Frontal cortex (tissue), 4 donors: ENCODE results near the gene CPE. TPM values are rescaled to one million over a fixed set of nuclear protein-coding genes. Genes with fewer than 3 reads are reported as not detected.

Source experiments
- DNase-seq, 2 donors: peaks; one replicate each; pipeline ENCODE4 v3.0.0; 2012; ENCODE audit warnings: low spot score in 2 of 2
- FAIRE-seq: peaks from 2 replicates; lab custom pipeline; 2012; peaks lifted over from hg19 to GRCh38; lab: Jason Lieb, UNC
- small RNA-seq: library from RNA; depleted of rRNA; stranded (forward); fragments of <200 nt; gene quantifications from one replicate; pipeline ENCODE3, GENCODE V24; 2014
- total RNA-seq: library from RNA; depleted of rRNA; stranded (reverse); fragments of >200 nt; gene quantifications from one replicate; pipeline ENCODE4 v1.2.3, GENCODE V29; 2014
- donor health status: control.
- donor health status: control.
- donor health status: control.

The CPE gene
- total RNA-seq, 1 donor from 2014 or later: 463 TPM

- FAIRE-seq (peak; percentile 91), DNase-seq (peak; percentile 24 to 30)
Observed at GRCh38 chr4:165537028-165537648, 158.3 kb downstream of the CPE start.

- no peak for DNase-seq
- FAIRE-seq: no peak
Observed at GRCh38 chr4:165539801-165540200, 161.0 kb downstream of the CPE start.

DNA sequence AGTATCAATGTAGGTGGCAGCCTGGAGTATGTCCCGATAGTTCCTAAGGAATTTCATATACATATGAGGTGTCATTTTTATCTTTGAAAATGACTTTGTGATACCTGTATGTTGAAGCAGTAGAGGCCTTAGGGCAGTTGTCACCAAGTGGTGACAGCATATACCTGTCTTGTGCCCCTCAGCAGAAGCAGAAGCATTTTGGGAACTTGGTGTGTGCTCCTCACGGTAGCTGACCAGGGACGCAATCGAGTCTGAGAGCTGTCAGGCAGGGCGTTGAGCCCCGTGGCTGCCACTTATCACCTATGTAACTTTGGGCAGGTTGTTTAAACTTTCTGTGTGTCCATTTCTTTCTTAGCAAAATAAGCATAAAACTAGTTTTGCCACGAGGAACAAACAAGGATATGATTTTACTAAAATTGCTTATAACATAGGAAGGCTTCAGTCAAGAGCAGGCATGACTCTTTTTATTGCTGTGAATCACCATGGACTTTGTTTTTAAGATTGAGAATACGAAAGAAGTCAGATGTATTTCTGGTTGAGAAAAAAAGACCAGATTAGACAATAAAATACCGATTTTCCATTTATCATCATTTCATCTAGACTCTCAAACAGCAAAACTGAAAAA, 161.5 kb downstream of the CPE start:
- DNase-seq (no peak), FAIRE-seq (no peak)

DNA sequence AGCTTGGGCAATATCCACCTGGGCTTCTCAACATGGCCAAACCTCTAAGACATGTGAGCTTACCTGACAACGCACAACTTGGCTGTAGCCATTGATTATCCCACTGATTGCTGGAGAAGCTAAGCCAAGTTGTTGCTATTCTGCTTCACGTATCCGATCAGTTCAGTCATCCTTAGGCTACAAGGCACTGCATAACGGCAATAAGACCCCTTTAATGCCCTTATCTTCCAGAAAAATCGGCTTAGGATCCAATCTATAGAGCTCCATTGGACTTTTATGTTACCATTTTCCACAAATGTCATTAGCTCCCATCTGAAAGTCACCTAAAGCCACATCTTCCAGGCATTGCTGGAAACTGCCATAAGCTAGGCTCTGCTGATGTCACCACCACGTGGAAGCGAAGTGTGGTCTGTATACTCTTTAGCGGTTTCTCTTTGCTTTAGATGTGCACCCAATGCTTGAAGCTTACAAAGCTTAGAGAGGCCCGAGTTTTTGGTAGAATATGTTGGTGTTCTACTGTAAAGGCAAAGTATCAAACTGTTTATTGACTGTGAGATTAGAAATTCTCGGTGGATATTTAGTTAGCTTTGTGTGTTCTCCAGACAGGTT, 163.1 kb downstream of the CPE start:
- FAIRE-seq (no peak), DNase-seq (no peak)

- FAIRE-seq (no peak), DNase-seq (no peak)
Observed at GRCh38 chr4:165542476-165542875, 163.7 kb downstream of the CPE start.

Small RNAs within 50 kb of the gene (small RNA-seq; reads per million reads assigned to genes)
- 0.89 reads per million, percentile 62 among the genes with 10 or more reads in this experiment for gene MIR578
- gene SCGB1D5P: not detected

Other genes with a start within 250 kb of the CPE start
- gene KLHL2, start 171.4 kb upstream of the CPE start, total RNA-seq: 81.1 TPM
- gene MSMO1, start 51.3 kb upstream of the CPE start, total RNA-seq: 705 TPM